ENCODE data around the gene CATSPERB.
A peak's percentile ranks its signal among the peaks of the same experiment; 100 is the strongest.
"Not testable (repeated sequence)": the region's sequence is repeated elsewhere in the genome, so short reads cannot be mapped to it uniquely, and the experiment has no call there.

The CATSPERB gene

DNA sequence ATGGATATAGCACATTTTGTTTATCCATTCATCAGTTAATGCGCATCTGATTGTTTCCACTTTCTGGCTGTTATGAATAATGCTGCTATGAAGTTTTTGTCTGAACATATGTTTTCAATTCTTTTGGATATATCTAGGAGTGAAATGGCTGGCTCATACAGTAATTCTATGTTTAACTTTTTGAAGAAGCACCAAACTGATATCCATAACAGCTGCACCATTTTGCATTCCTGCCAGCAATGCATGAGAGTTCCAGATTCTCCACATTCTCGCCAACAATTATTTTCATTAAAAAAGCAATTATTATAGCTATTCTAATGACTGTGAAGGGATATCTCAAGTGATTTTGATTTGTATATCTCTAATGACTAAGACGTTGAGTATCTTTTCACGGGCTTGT lies 131.9 kb downstream of the CATSPERB start:
- H3K4me2 ChIP-seq (ENCODE audit: low read length, poor library complexity, severe bottlenecking): no peak overlapping the region
- no peak overlapping the region for H3K4ac ChIP-seq (ENCODE audit: low read depth in 1 of 2, low read length in 2 of 2)
- H4K91ac ChIP-seq (ENCODE audit: low read length): no peak overlapping the region
- no peak overlapping the region for H2BK5ac ChIP-seq (ENCODE audit: low read depth, low read length, poor library complexity, severe bottlenecking)
- no peak overlapping the region for H3K4me3 ChIP-seq (ENCODE audit: insufficient read depth in 1 of 2, low read depth in 1 of 2, low read length in 2 of 2)
- no peaks in the 10 kb centered on the region for H3K36me3 ChIP-seq (ENCODE audit: control insufficient read depth in 1 of 2, insufficient read depth in 2 of 2, low read depth in 1 of 2, low read length in 2 of 2)
- H3K23ac ChIP-seq (ENCODE audit: low read length in 2 of 2): no peak overlapping the region
- no peaks in the 10 kb centered on the region for H3K27me3 ChIP-seq (ENCODE audit: control insufficient read depth in 1 of 2, insufficient read depth in 1 of 2, low read length in 2 of 2)
- 80% methylated on average over 1 of the region's 4 CpGs for WGBS
- no peak overlapping the region for H3K9ac ChIP-seq (ENCODE audit: low read length)
- H3K18ac ChIP-seq (ENCODE audit: low read depth in 1 of 2, low read length in 2 of 2): no peak overlapping the region
- H3K27ac ChIP-seq (ENCODE audit: low read length, poor library complexity, severe bottlenecking): no peak overlapping the region
- H4K8ac ChIP-seq (ENCODE audit: low read length): no peak overlapping the region
- no peak overlapping the region for H2AK5ac ChIP-seq (ENCODE audit: low read length, severe bottlenecking)
- peaks cover 5% of the 10 kb centered on the region for H3K9me3 ChIP-seq (ENCODE audit: control insufficient read depth, low read length)
- no peak overlapping the region for H3K14ac ChIP-seq (ENCODE audit: low read length in 2 of 2)
- no peaks in the 10 kb centered on the region for H3K4me1 ChIP-seq (ENCODE audit: control insufficient read depth, insufficient read depth, low read depth, low read length)
- no peak for DNase-seq
- no peak overlapping the region for H2AFZ ChIP-seq (ENCODE audit: low read depth, low read length)
- H2BK120ac ChIP-seq (ENCODE audit: low read depth, low read length): no peak overlapping the region
- H2BK15ac ChIP-seq (ENCODE audit: low read depth, poor library complexity, severe bottlenecking): no peak overlapping the region
- H2BK12ac ChIP-seq (ENCODE audit: low read length in 2 of 2): no peak overlapping the region
- no peaks in the 10 kb centered on the region for H3K79me1 ChIP-seq (replicated peaks; ENCODE audit: low read length, poor library complexity, severe bottlenecking)

DNA sequence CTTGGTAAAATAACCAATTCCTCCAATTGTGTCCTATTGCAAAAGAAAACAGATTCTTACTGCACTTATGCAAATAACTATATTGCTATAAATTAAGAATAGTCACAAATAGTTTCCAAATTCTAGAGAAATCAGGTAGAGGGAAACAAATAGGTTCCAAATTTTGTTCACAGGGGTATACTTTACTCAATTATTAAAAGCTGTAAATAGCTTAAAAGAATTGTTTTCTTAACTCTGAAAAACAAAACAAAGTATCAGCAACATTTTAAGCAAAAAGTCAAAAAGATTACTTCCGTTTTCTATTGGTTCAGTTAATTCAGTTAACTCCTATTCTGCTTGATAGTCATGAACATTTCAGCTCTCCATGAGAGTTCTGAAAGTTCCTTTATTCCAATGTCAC lies 136.2 kb downstream of the CATSPERB start:
- Histone ChIP-seq H3K4me3 (ENCODE audit: insufficient read depth in 1 of 2, low read depth in 1 of 2, low read length in 2 of 2) (no peak overlapping the region), H2BK5ac (ENCODE audit: low read depth, low read length, poor library complexity, severe bottlenecking) (no peak overlapping the region), H2BK120ac (ENCODE audit: low read depth, low read length) (no peak overlapping the region), H3K14ac (ENCODE audit: low read length in 2 of 2) (no peak overlapping the region), H3K36me3 (ENCODE audit: control insufficient read depth in 1 of 2, insufficient read depth in 2 of 2, low read depth in 1 of 2, low read length in 2 of 2) (no peaks in the 10 kb centered on the region), H3K18ac (ENCODE audit: low read depth in 1 of 2, low read length in 2 of 2) (no peak overlapping the region), H3K27ac (ENCODE audit: low read length, poor library complexity, severe bottlenecking) (no peak overlapping the region), H4K91ac (ENCODE audit: low read length) (no peak overlapping the region), H2AFZ (ENCODE audit: low read depth, low read length) (no peak overlapping the region), H3K4ac (ENCODE audit: low read depth in 1 of 2, low read length in 2 of 2) (no peak overlapping the region), H2BK15ac (ENCODE audit: low read depth, poor library complexity, severe bottlenecking) (no peak overlapping the region), H3K9me3 (ENCODE audit: control insufficient read depth, low read length) (peaks cover 5% of the 10 kb centered on the region), H4K8ac (ENCODE audit: low read length) (no peak overlapping the region), H3K4me2 (ENCODE audit: low read length, poor library complexity, severe bottlenecking) (no peak overlapping the region), H3K79me1 (replicated peaks; ENCODE audit: low read length, poor library complexity, severe bottlenecking) (no peaks in the 10 kb centered on the region), H2AK5ac (ENCODE audit: low read length, severe bottlenecking) (no peak overlapping the region), H3K4me1 (ENCODE audit: control insufficient read depth, insufficient read depth, low read depth, low read length) (no peaks in the 10 kb centered on the region), H3K27me3 (ENCODE audit: control insufficient read depth in 1 of 2, insufficient read depth in 1 of 2, low read length in 2 of 2) (no peaks in the 10 kb centered on the region), H3K9ac (ENCODE audit: low read length) (no peak overlapping the region), H3K23ac (ENCODE audit: low read length in 2 of 2) (no peak overlapping the region), H2BK12ac (ENCODE audit: low read length in 2 of 2) (no peak overlapping the region)
- 86% methylated on average over 1 of the region's 1 CpG for WGBS
- DNase-seq: no peak

DNA sequence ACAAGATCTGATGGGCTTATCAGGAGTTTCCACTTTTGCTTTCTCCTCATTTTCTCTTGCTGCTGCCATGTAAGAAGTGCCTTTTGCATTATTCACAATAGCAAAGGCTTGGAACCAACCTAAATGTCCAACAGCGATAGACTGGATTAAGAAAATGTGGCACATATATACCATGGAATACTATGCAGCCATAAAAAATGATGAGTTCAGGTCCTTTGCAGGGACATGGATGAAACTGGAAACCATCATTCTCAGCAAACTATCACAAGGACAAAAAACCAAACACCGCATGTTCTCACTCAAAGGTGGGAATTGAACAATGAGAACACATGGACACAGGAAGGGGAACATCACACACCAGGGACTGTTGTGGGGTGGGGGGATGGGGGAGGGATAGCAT lies 137.9 kb downstream of the CATSPERB start:
- H2BK5ac ChIP-seq (ENCODE audit: low read depth, low read length, poor library complexity, severe bottlenecking); H2BK12ac ChIP-seq (ENCODE audit: low read length in 2 of 2); H3K4me2 ChIP-seq (ENCODE audit: low read length, poor library complexity, severe bottlenecking); H2AK5ac ChIP-seq (ENCODE audit: low read length, severe bottlenecking); H3K27ac ChIP-seq (ENCODE audit: low read length, poor library complexity, severe bottlenecking); H3K36me3 ChIP-seq (ENCODE audit: control insufficient read depth in 1 of 2, insufficient read depth in 2 of 2, low read depth in 1 of 2, low read length in 2 of 2); H3K23ac ChIP-seq (ENCODE audit: low read length in 2 of 2); H3K9me3 ChIP-seq (ENCODE audit: control insufficient read depth, low read length); H3K18ac ChIP-seq (ENCODE audit: low read depth in 1 of 2, low read length in 2 of 2); DNase-seq; H3K4me1 ChIP-seq (ENCODE audit: control insufficient read depth, insufficient read depth, low read depth, low read length); H4K8ac ChIP-seq (ENCODE audit: low read length); H3K27me3 ChIP-seq (ENCODE audit: control insufficient read depth in 1 of 2, insufficient read depth in 1 of 2, low read length in 2 of 2); H2BK120ac ChIP-seq (ENCODE audit: low read depth, low read length); H3K79me1 ChIP-seq (replicated peaks; ENCODE audit: low read length, poor library complexity, severe bottlenecking); H3K14ac ChIP-seq (ENCODE audit: low read length in 2 of 2); H3K4ac ChIP-seq (ENCODE audit: low read depth in 1 of 2, low read length in 2 of 2); H3K9ac ChIP-seq (ENCODE audit: low read length); H3K4me3 ChIP-seq (ENCODE audit: insufficient read depth in 1 of 2, low read depth in 1 of 2, low read length in 2 of 2); H2AFZ ChIP-seq (ENCODE audit: low read depth, low read length); H4K91ac ChIP-seq (ENCODE audit: low read length); H2BK15ac ChIP-seq (ENCODE audit: low read depth, poor library complexity, severe bottlenecking): not testable (repeated sequence)
- no CpG with 5 or more reads among the region's 2 CpGs for WGBS

DNA sequence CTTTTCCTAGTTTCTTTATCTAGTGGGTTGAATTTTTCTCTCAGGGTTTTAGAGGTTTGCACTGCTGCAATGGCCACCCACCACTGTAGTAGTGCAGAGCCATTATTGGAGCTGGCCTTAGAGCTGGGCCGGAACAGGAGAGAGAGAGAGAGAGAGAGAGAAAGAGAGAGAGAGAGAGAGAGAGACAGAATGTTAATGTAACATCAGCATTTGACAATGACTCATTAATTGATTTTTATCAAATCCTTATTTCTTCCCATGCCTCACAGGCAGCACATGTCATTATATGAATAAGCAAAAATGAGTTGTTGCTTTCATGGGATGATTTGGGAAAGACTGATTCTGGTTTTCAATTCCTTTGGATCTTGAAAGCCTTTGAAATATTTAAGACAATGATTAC lies 145.5 kb downstream of the CATSPERB start:
- Histone ChIP-seq H3K14ac (ENCODE audit: low read length in 2 of 2) (no peak overlapping the region), H3K36me3 (ENCODE audit: control insufficient read depth in 1 of 2, insufficient read depth in 2 of 2, low read depth in 1 of 2, low read length in 2 of 2) (no peaks in the 10 kb centered on the region)

More for the DNA sequence above, 145.5 kb downstream of the CATSPERB start:
- Histone ChIP-seq H3K27ac (ENCODE audit: low read length, poor library complexity, severe bottlenecking) (no peak overlapping the region), H2AFZ (ENCODE audit: low read depth, low read length) (no peak overlapping the region), H3K4me1 (ENCODE audit: control insufficient read depth, insufficient read depth, low read depth, low read length) (no peaks in the 10 kb centered on the region), H4K8ac (ENCODE audit: low read length) (no peak overlapping the region), H2BK120ac (ENCODE audit: low read depth, low read length) (no peak overlapping the region), H3K4me2 (ENCODE audit: low read length, poor library complexity, severe bottlenecking) (no peak overlapping the region), H3K4me3 (ENCODE audit: insufficient read depth in 1 of 2, low read depth in 1 of 2, low read length in 2 of 2) (no peak overlapping the region), H2AK5ac (ENCODE audit: low read length, severe bottlenecking) (no peak overlapping the region), H2BK5ac (ENCODE audit: low read depth, low read length, poor library complexity, severe bottlenecking) (no peak overlapping the region), H3K9me3 (ENCODE audit: control insufficient read depth, low read length) (no peaks in the 10 kb centered on the region), H3K23ac (ENCODE audit: low read length in 2 of 2) (no peak overlapping the region), H3K9ac (ENCODE audit: low read length) (peak overlapping the region; percentile 58), H3K18ac (ENCODE audit: low read depth in 1 of 2, low read length in 2 of 2) (no peak overlapping the region), H3K79me1 (replicated peaks; ENCODE audit: low read length, poor library complexity, severe bottlenecking) (no peaks in the 10 kb centered on the region), H2BK15ac (ENCODE audit: low read depth, poor library complexity, severe bottlenecking) (no peak overlapping the region), H4K91ac (ENCODE audit: low read length) (no peak overlapping the region), H3K27me3 (ENCODE audit: control insufficient read depth in 1 of 2, insufficient read depth in 1 of 2, low read length in 2 of 2) (peaks cover 5 to 14% of the 10 kb centered on the region in 2 experiments), H2BK12ac (ENCODE audit: low read length in 2 of 2) (no peak overlapping the region), H3K4ac (ENCODE audit: low read depth in 1 of 2, low read length in 2 of 2) (no peak overlapping the region)
- DNase-seq: no peak
- 50% methylated on average over 1 of the region's 1 CpG for WGBS
